ENCODE measurements around the gene EPGN. TPM values are rescaled to one million over a fixed set of nuclear protein-coding genes. Genes with fewer than 3 reads are reported as not detected.
"Not testable (repeated sequence)": the region's sequence is repeated elsewhere in the genome, so short reads cannot be mapped to it uniquely, and the experiment has no call there.

EPGN gene
- total RNA-seq, 1 experiment from 2014 or later = not detected

- no peaks in the 10 kb centered on the region for H3K9me3 ChIP-seq (ENCODE audit: low read depth, low read length, poor library complexity, severe bottlenecking)
- no peak overlapping the region for H3K27ac ChIP-seq (ENCODE audit: low read depth, low read length, poor library complexity, severe bottlenecking)
- DNase-seq (ENCODE audit: low spot score) = no peak
- H3K4me1 ChIP-seq (ENCODE audit: insufficient read depth, low read length, poor library complexity, severe bottlenecking) = no peaks in the 10 kb centered on the region
- no peaks in the 10 kb centered on the region for H3K36me3 ChIP-seq (ENCODE audit: insufficient read depth, low read length, poor library complexity, severe bottlenecking)
- H3K4me3 ChIP-seq (ENCODE audit: low read depth, low read length, poor library complexity, severe bottlenecking) = no peak overlapping the region
- H3K27me3 ChIP-seq (replicated peaks; ENCODE audit: insufficient read depth, low read depth, low read length, poor library complexity) = no peaks in the 10 kb centered on the region
- intact Hi-C loops (cut with micrococcal nuclease; ENCODE audit: unreplicated experiment) = no loop called here
- ChIA-PET CTCF (no interaction called here), POLR2A (ENCODE audit: low non-redundant PET) (no interaction called here)
- BruUV-seq (replicated peaks) = no TSS peak
- TF ChIP-seq, protein P1, sequence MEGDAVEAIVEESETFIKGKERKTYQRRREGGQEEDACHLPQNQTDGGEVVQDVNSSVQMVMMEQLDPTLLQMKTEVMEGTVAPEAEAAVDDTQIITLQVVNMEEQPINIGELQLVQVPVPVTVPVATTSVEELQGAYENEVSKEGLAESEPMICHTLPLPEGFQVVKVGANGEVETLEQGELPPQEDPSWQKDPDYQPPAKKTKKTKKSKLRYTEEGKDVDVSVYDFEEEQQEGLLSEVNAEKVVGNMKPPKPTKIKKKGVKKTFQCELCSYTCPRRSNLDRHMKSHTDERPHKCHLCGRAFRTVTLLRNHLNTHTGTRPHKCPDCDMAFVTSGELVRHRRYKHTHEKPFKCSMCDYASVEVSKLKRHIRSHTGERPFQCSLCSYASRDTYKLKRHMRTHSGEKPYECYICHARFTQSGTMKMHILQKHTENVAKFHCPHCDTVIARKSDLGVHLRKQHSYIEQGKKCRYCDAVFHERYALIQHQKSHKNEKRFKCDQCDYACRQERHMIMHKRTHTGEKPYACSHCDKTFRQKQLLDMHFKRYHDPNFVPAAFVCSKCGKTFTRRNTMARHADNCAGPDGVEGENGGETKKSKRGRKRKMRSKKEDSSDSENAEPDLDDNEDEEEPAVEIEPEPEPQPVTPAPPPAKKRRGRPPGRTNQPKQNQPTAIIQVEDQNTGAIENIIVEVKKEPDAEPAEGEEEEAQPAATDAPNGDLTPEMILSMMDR (conservative IDR thresholded peaks at IDR 0.05; ENCODE audit: low read depth, low read length) = no peak
- no peak for TF ChIP-seq EZH2 (IDR thresholded peaks at IDR 0.05; ENCODE audit: borderline replicate concordance, low read depth, low read length, poor library complexity, severe bottlenecking)
Observed at GRCh38 chr4:74335341-74336021, 27.2 kb downstream of the EPGN start.

GRCh38 chr4:74338792-74339333, 30.6 kb downstream of the EPGN start:
- H3K4me3 ChIP-seq (ENCODE audit: low read depth, low read length, poor library complexity, severe bottlenecking) = no peak overlapping the region
- no peak overlapping the region for H3K27ac ChIP-seq (ENCODE audit: low read depth, low read length, poor library complexity, severe bottlenecking)
- H3K36me3 ChIP-seq (ENCODE audit: insufficient read depth, low read length, poor library complexity, severe bottlenecking) = no peaks in the 10 kb centered on the region
- intact Hi-C loops (cut with micrococcal nuclease; ENCODE audit: unreplicated experiment) = no loop called here
- ChIA-PET CTCF (no interaction called here), POLR2A (ENCODE audit: low non-redundant PET) (no interaction called here)
- no peaks in the 10 kb centered on the region for H3K27me3 ChIP-seq (replicated peaks; ENCODE audit: insufficient read depth, low read depth, low read length, poor library complexity)
- H3K9me3 ChIP-seq (ENCODE audit: low read depth, low read length, poor library complexity, severe bottlenecking) = no peaks in the 10 kb centered on the region
- no peak for DNase-seq (ENCODE audit: low spot score)
- TF ChIP-seq EZH2 (IDR thresholded peaks at IDR 0.05; ENCODE audit: borderline replicate concordance, low read depth, low read length, poor library complexity, severe bottlenecking) = no peak
- TF ChIP-seq, protein P1 (conservative IDR thresholded peaks at IDR 0.05; ENCODE audit: low read depth, low read length) = no peak
- BruUV-seq (replicated peaks) = no TSS peak
- H3K4me1 ChIP-seq (ENCODE audit: insufficient read depth, low read length, poor library complexity, severe bottlenecking) = no peaks in the 10 kb centered on the region

GRCh38 chr4:74339501-74339900, 31.2 kb downstream of the EPGN start:
- intact Hi-C loops (cut with micrococcal nuclease; ENCODE audit: unreplicated experiment) = no loop called here
- no TSS peak for BruUV-seq (replicated peaks)
- no peak overlapping the region for H3K4me3 ChIP-seq (ENCODE audit: low read depth, low read length, poor library complexity, severe bottlenecking)
- CTCF ChIA-PET = no interaction called here
- DNase-seq (ENCODE audit: low spot score) = no peak
- H3K36me3 ChIP-seq (ENCODE audit: insufficient read depth, low read length, poor library complexity, severe bottlenecking) = no peaks in the 10 kb centered on the region
- H3K4me1 ChIP-seq (ENCODE audit: insufficient read depth, low read length, poor library complexity, severe bottlenecking) = no peaks in the 10 kb centered on the region
- TF ChIP-seq, protein P1 (conservative IDR thresholded peaks at IDR 0.05; ENCODE audit: low read depth, low read length) = no peak
- TF ChIP-seq EZH2 (IDR thresholded peaks at IDR 0.05; ENCODE audit: borderline replicate concordance, low read depth, low read length, poor library complexity, severe bottlenecking) = no peak
- POLR2A ChIA-PET (ENCODE audit: low non-redundant PET) = no interaction called here
- H3K9me3 ChIP-seq (ENCODE audit: low read depth, low read length, poor library complexity, severe bottlenecking) = no peaks in the 10 kb centered on the region
- no peaks in the 10 kb centered on the region for H3K27me3 ChIP-seq (replicated peaks; ENCODE audit: insufficient read depth, low read depth, low read length, poor library complexity)
- no peak overlapping the region for H3K27ac ChIP-seq (ENCODE audit: low read depth, low read length, poor library complexity, severe bottlenecking)

- H3K4me1 ChIP-seq (ENCODE audit: insufficient read depth, low read length, poor library complexity, severe bottlenecking); H3K4me3 ChIP-seq (ENCODE audit: low read depth, low read length, poor library complexity, severe bottlenecking); POLR2A ChIA-PET (ENCODE audit: low non-redundant PET); H3K9me3 ChIP-seq (ENCODE audit: low read depth, low read length, poor library complexity, severe bottlenecking); intact Hi-C loops (cut with micrococcal nuclease; ENCODE audit: unreplicated experiment); DNase-seq (ENCODE audit: low spot score); H3K36me3 ChIP-seq (ENCODE audit: insufficient read depth, low read length, poor library complexity, severe bottlenecking); H3K27ac ChIP-seq (ENCODE audit: low read depth, low read length, poor library complexity, severe bottlenecking); H3K27me3 ChIP-seq (replicated peaks; ENCODE audit: insufficient read depth, low read depth, low read length, poor library complexity); BruUV-seq (replicated peaks); CTCF ChIA-PET: not testable (repeated sequence)
Observed at GRCh38 chr4:74340421-74340820, 32.2 kb downstream of the EPGN start.
